ENCODE measurements around the gene SPATA3.
A peak's percentile ranks its signal among the peaks of the same experiment; 100 is the strongest.

Gene SPATA3

GRCh38 chr2:230968921-230969658, 26.8 kb upstream of the SPATA3 start:
- DNase-seq, result no peak
- no peak for ATAC-seq

- no peak for DNase-seq
- no peak for ATAC-seq
Observed at GRCh38 chr2:230969659-230970015, 26.3 kb upstream of the SPATA3 start.

DNA sequence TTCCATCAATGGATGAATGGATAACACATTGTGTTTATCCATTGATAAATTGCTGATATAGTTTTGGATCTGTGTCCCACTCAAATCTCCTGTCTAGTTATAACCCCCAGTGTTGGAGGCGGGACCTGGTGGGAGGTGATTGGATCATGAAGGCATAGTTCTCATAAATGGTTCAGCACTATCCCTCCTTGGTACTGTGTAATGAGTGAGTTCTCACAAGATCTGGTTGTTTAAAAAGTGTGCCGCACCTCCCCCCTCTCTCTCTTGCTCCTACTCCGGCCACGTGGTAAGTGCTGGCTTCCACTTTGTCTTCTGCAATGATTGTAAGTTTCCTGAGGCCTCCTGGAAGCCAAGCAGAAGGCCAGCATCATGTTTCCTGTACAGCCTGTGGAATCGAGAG, 23.9 kb upstream of the SPATA3 start:
- no peak for DNase-seq

DNA sequence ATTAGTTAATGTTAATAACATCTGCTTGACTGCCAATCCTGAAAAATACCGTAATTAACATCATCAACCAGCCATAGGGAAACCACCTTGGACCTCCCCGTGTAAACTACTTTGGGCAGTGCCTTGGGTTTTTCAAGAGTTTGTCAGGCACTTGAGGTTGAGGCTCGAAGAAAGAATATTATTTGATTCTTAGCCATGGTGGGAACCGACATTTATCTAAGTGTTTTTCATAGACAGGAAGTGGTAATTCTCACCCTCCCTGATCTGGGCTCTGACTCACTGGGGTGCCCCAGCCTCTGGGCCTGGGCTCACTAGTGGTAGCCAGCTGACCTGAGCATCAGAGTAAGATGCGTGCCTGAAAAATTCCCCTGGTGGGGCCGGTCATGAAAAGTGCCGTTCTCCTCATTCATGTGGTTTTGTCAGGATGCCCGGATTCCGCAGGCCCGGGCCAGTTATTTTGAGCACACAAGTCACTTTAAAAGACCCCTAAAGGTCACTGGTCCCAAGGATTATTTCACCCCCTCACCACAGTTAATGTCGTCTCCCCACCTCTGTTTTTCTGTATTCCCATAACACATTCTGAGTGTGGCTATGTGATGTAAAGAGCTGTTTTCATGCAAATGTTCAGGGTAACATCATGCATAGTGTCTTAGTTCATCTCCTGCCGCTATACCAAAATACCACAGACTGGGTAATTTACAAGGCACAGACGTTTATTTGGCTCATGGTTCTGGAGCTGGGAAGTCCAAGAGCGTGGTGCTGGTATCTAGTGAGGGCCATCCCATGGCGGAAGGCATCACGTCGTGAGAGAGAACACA, 21.6 kb upstream of the SPATA3 start:
- peak; percentile 86 for DNase-seq
- peak; percentile 98 for ATAC-seq

More for the DNA sequence above, 23.9 kb upstream of the SPATA3 start:
- no peak for ATAC-seq

- no peak for ATAC-seq
Observed at GRCh38 chr2:230975927-230976326, 20.0 kb upstream of the SPATA3 start.

GRCh38 chr2:230976671-230977171, 19.2 kb upstream of the SPATA3 start:
- ATAC-seq (no peak), DNase-seq (no peak)

More at GRCh38 chr2:230975927-230976326, 20.0 kb upstream of the SPATA3 start:
- DNase-seq, result no peak

GRCh38 chr2:230980468-230980867, 15.5 kb upstream of the SPATA3 start:
- DNase-seq (no peak), ATAC-seq (no peak)

- peak; percentile 31 for DNase-seq
Observed at GRCh38 chr2:230981704-230982103, 14.2 kb upstream of the SPATA3 start.

DNA sequence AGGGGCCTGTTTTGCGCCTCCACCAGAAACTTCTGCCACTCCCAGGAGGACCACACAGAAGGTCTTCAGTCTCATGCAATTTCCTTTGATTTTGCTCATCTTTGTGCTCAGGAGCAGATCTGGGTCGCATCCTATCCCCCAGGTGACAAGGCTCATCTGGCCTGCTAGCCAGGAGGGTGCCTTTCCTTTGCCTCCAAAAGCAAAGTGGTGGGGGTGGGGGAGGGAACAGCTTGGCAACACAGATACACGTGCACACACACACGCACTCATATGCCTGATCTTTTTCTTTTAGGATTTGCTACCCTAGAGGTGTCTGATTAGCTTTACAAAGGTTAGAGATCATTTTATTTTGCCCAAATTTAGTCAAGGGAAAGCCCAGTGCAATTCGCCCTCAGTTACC, 13.8 kb upstream of the SPATA3 start:
- ATAC-seq (no peak), DNase-seq (no peak)

More at GRCh38 chr2:230981704-230982103, 14.2 kb upstream of the SPATA3 start:
- peak; percentile 42 for ATAC-seq

DNA sequence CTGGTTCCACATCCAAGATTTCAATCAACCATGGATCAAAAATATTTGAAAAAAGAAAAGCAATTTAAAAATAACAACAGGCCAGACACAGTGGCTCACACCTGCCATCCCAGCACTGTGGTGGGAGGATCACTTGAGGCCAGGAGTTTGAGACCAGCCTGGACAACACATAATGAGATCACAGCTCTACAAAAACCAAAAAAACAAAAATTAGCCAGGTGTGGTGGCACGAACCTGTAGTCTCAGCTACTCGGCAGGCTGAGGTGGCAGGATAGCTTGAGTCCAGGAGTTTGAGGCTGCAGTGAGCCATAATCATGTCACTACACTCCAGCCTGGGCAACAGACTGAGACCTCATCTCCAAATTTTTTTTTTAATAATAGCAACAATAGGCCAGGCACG, 13.4 kb upstream of the SPATA3 start:
- ATAC-seq (no peak), DNase-seq (no peak)

DNA sequence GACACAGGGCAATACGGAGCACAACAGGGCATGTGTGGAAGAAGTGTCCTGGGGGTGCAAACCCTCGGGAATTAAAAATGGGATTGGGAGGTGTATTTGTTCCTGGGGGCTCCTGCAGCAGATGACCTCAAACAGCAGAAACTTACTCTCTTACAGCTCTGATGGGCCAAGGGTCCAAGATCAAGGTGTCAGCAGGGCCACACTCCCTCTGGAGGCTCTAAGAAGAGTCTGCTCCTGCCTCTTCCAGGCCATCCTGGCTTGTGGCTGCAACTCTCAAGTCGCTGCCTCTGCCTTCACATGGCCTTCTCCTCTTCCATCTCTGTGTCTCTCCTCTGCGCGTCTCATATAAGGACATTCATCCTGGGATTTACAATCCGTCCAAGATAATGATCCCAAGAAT, 12.4 kb upstream of the SPATA3 start:
- ATAC-seq (no peak), DNase-seq (no peak)

- ATAC-seq (peak; percentile 88), DNase-seq (peak; percentile 72)
Observed at GRCh38 chr2:230984393-230985220, 11.3 kb upstream of the SPATA3 start.

DNA sequence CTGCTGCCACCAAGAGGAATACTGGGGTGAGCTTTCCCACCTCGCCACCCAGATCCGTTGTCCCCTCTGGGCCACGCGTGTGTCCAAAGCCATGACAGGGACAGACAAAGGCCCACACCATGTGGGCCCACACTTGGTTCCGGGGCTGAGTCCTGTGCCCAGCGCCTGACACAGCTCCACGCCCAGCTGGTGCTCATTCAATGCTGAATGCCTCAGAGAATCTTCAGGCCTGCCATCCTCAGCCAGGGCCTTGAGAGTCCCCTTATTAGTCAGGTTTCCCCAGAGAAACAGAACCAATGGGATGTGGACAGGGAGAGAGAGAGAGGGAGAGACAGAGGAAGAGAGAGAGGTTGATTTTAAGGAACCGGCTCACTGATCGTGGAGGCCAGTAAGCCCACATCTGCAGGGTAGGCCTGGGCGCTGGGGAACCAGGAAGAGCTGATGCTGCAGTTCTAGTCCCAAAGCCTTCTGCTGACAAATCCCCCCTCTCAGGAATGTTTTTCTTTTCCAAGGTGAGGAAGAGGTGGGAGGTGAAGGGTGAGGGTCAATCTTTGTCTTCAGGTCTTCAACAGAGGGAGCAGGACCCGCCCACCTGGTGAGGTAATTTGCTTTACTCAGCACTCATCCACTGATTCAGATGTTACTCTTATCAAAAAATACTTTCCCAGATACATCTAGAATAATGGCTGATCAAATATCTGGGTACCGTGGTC, 10.2 kb upstream of the SPATA3 start:
- no peak for DNase-seq
- ATAC-seq, result no peak

GRCh38 chr2:230986520-230987136, 9.3 kb upstream of the SPATA3 start:
- DNase-seq (no peak), ATAC-seq (no peak)

DNA sequence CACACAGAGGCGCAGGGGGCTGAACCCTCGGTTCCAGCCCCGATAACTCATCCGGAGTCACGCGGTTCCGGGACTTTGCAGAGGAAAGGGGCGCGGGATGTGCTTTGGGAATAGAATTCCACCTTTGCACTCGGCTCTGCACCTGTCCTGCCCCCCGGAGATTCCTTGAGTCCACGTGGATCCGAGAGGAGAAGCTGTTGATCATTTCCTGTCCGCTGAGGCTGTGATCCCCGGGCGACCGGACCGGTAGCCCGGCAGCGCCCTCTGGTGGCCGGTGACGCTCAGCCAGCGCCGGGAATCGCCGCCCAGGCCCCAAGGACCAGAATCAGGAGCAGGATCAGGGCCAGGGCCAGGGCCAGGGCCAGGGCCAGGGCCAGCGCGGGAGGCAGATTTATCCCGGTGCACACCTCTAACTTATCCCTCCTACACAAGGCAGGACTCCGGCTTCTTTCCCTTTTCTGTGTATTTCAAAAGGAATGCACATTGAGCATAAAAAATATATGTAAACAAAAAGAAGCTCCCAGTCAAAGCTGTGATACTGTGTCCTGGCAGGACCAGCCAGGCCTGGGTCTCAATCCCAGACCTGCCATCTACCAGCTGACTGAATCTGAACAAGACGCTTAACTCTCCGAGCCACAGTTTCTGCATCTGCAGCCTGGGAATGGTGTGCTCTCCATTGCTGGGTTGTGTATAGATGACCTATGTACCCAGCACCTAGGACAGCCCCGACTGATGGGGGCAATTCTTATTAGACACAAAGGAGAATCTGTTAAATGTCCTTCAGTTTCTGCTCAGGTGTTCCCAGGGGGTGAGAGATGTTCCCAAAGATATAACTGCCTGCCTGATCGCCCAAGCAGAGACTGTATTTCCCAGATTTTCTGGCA, 8.5 kb upstream of the SPATA3 start:
- DNase-seq (peak; percentile 91), ATAC-seq (peak; percentile 44)

GRCh38 chr2:230989731-230990130, 6.2 kb upstream of the SPATA3 start:
- ATAC-seq, result no peak
- DNase-seq, result no peak

DNA sequence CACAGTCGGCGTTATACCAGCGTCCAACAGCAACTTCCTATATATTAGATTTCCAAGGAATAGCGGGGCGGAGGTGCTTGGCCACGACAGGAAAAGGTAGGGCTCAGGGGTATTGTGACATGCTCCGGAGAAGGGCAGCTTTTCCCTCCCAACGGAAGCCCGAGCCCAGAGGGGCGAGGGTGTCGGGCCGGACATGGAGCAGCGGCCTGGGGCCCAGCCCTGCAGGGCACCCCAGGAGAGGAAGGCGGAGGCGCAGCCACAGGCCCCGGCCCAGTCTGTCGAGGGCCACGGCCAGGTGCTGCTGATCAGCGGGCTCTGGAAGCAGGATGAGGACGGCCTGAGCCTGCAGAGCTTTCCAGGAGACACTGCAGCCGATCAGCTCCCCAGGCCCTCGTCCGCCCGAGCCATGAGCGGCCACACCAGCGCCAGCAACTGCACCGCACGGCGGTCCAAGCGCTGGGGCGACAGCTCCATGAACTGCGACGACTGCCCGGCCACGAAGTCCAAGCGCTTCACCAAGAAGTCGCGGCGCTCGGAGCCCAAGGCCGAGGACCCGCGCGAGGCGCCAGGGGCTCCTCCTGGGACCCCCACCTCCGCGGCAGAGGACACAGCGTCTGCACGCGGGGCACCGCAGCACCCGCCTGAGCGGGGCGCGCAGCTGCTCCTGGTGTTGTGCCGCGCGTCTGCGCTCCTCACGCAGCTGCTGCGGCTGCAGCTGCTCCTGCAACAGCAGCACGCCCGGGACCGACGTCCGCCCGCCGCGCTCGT, 5.6 kb upstream of the SPATA3 start:
- ATAC-seq (no peak), DNase-seq (no peak)

- ATAC-seq (no peak), DNase-seq (no peak)
Observed at GRCh38 chr2:230990899-230991150, 5.1 kb upstream of the SPATA3 start.

DNA sequence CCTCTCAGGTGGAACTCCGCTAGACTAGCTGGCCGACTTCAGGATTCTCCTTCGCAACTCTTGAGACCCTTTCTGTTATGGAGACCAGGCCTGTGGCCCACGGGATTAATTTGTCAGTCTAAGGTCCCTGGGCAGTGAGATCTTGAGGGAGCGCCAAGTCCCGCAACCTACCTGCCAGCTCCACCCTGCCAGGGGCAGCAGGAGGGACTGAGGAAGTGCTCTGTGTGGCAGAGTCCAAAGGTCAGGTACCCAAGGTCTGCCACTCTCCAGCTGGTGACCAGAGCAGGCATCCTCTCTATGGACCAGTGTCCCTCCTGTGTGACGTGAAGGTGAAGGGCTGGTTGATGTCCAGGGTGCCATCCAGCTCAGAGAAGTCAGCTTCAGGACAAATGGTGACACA, 4.3 kb upstream of the SPATA3 start:
- ATAC-seq (no peak), DNase-seq (no peak)

- no peak for ATAC-seq
Observed at GRCh38 chr2:230996661-230997060, 740 bp downstream of the SPATA3 start.

More at GRCh38 chr2:230996661-230997060, 740 bp downstream of the SPATA3 start:
- DNase-seq, result no peak
